Cortex of kidney (tissue), 1 donor: Measurements from ENCODE around the gene P2RY2.
"Not testable (repeated sequence)": the region's sequence is repeated elsewhere in the genome, so short reads cannot be mapped to it uniquely, and the experiment has no call there.

Experiments
- DNase-seq: peaks from one replicate; lab custom pipeline; 2025; lab: John Stamatoyannopoulos, UW

The P2RY2 gene

GRCh38 chr11:73188301-73188700 lies 29.8 kb upstream of the P2RY2 start:
- no peak for DNase-seq

- DNase-seq, result no peak
Observed at GRCh38 chr11:73189315-73189714, 28.8 kb upstream of the P2RY2 start.

GRCh38 chr11:73189723-73190556 lies 28.1 kb upstream of the P2RY2 start:
- no peak for DNase-seq

GRCh38 chr11:73190557-73190885 lies 27.6 kb upstream of the P2RY2 start:
- DNase-seq, result no peak

GRCh38 chr11:73191151-73191550 lies 26.9 kb upstream of the P2RY2 start:
- no peak for DNase-seq

- no peak for DNase-seq
Observed at GRCh38 chr11:73192272-73192671, 25.8 kb upstream of the P2RY2 start.

GRCh38 chr11:73193251-73194033 lies 24.6 kb upstream of the P2RY2 start:
- no peak for DNase-seq

GRCh38 chr11:73194034-73194507 lies 24.0 kb upstream of the P2RY2 start:
- no peak for DNase-seq

GRCh38 chr11:73194593-73194992 lies 23.5 kb upstream of the P2RY2 start:
- no peak for DNase-seq

- DNase-seq, result no peak
Observed at GRCh38 chr11:73195191-73196007, 22.7 kb upstream of the P2RY2 start.

GRCh38 chr11:73196576-73196975 lies 21.5 kb upstream of the P2RY2 start:
- no peak for DNase-seq

- DNase-seq, result no peak
Observed at GRCh38 chr11:73197348-73197747, 20.7 kb upstream of the P2RY2 start.

GRCh38 chr11:73197787-73198186 lies 20.3 kb upstream of the P2RY2 start:
- not testable (repeated sequence) for DNase-seq

- no peak for DNase-seq
Observed at GRCh38 chr11:73198677-73199076, 19.4 kb upstream of the P2RY2 start.

- no peak for DNase-seq
Observed at GRCh38 chr11:73199446-73199845, 18.6 kb upstream of the P2RY2 start.

- no peak for DNase-seq
Observed at GRCh38 chr11:73200256-73200655, 17.8 kb upstream of the P2RY2 start.

- DNase-seq, result no peak
Observed at GRCh38 chr11:73201249-73201648, 16.8 kb upstream of the P2RY2 start.

GRCh38 chr11:73201888-73202780 lies 15.9 kb upstream of the P2RY2 start:
- no peak for DNase-seq

- no peak for DNase-seq
Observed at GRCh38 chr11:73203322-73203721, 14.8 kb upstream of the P2RY2 start.

GRCh38 chr11:73203790-73204189 lies 14.3 kb upstream of the P2RY2 start:
- no peak for DNase-seq

- no peak for DNase-seq
Observed at GRCh38 chr11:73204711-73205121, 13.4 kb upstream of the P2RY2 start.
